Hepatocyte (in vitro differentiated cells): ENCODE data around the gene GUCY2C. TPM values are rescaled to one million over a fixed set of nuclear protein-coding genes. Genes with fewer than 3 reads are reported as not detected.

Source experiments
- DNase-seq: peaks from one replicate; pipeline ENCODE4 v3.0.0-alpha.2; 2016; ENCODE audit warnings: low spot score
- H2AFZ ChIP-seq: fragments of 200-600 bp; sonication (generic); 2 replicates; pipeline ENCODE4 v1.6.0; 2016; ENCODE audit warnings: antibody characterized with exemption, mild to moderate bottlenecking
- H3K27ac ChIP-seq: fragments of 200-600 bp; sonication (generic); 2 replicates; pipeline ENCODE4 v1.5.1; 2016; ENCODE audit warnings: mild to moderate bottlenecking
- H3K27me3 ChIP-seq: fragments of 200-600 bp; sonication (generic); 2 replicates; pipeline ENCODE4 v1.6.1; 2016
- H3K36me3 ChIP-seq: fragments of 200-600 bp; sonication (generic); replicated peaks from 2 replicates; pipeline ENCODE4 v1.5.1; 2016; ENCODE audit warnings: low read depth; ENCODE audit not compliant: insufficient read depth
- H3K4me1 ChIP-seq: fragments of 200-600 bp; sonication (generic); 2 replicates; pipeline ENCODE4 v1.5.1; 2016; ENCODE audit warnings: mild to moderate bottlenecking, moderate library complexity; ENCODE audit not compliant: insufficient read depth
- H3K4me2 ChIP-seq: fragments of 200-600 bp; sonication (generic); 2 replicates; pipeline ENCODE4 v1.6.0; 2016
- H3K4me3 ChIP-seq: fragments of 200-600 bp; sonication (generic); 2 replicates; pipeline ENCODE4 v1.5.1; 2016; ENCODE audit warnings: mild to moderate bottlenecking
- H3K79me2 ChIP-seq: fragments of 200-600 bp; sonication (generic); 2 replicates; pipeline ENCODE4 v1.6.0; 2017; ENCODE audit warnings: mild to moderate bottlenecking
- H3K9me2 ChIP-seq: fragments of 200-600 bp; sonication (generic); replicated peaks from 2 replicates; pipeline ENCODE4 v1.6.0; 2017; ENCODE audit warnings: mild to moderate bottlenecking; ENCODE audit not compliant: insufficient read depth
- H3K9me3 ChIP-seq: fragments of 200-600 bp; sonication (generic); 2 replicates; pipeline ENCODE4 v1.5.1; 2016; ENCODE audit warnings: low read depth, mild to moderate bottlenecking
- H4K20me1 ChIP-seq: fragments of 200-600 bp; sonication (generic); 2 replicates; pipeline ENCODE4 v1.6.0; 2016; ENCODE audit warnings: mild to moderate bottlenecking; ENCODE audit not compliant: insufficient read depth, poor library complexity, severe bottlenecking
- EZH2 ChIP-seq: fragments of 200-600 bp; sonication (generic); IDR thresholded peaks from 2 replicates; pipeline ENCODE4 v1.6.1; 2016; ENCODE audit warnings: antibody characterized with exemption, mild to moderate bottlenecking, borderline replicate concordance
- EZH2phosphoT487 ChIP-seq: fragments of 200-600 bp; sonication (generic); IDR thresholded peaks from one replicate; pipeline ENCODE4 v1.6.1; 2018; ENCODE audit warnings: antibody characterized with exemption, mild to moderate bottlenecking, low read depth, moderate library complexity; ENCODE audit not compliant: unreplicated experiment, severe bottlenecking
- WGBS: methylation state at CpG from one replicate; pipeline ENCODE4 v1.1.6; 2016; ENCODE audit warnings: low lambda C conversion rate; ENCODE audit errors: missing lambda C conversion rate; 5-methylcytosine and 5-hydroxymethylcytosine counted together
- polyA plus RNA-seq: library from polyadenylated mRNA; unstranded; fragments of >200 nt; fragmentation: Nextera tagmentation; extraction: Ambion mirVana; gene quantifications from 2 replicates; pipeline ENCODE4 v1.2.1, GENCODE V29; 2016
- total RNA-seq: library from RNA; depleted of rRNA; stranded (reverse); fragments of >200 nt; gene quantifications from 2 replicates; pipeline ENCODE4 v1.2.3, GENCODE V29; 2014
- TF ChIP-seq, protein P1 (sequence below): fragments of 200-600 bp; sonication (generic); IDR thresholded peaks from 2 replicates; pipeline ENCODE4 v1.5.1; 2016; ENCODE audit warnings: antibody characterized with exemption, mild to moderate bottlenecking; ENCODE audit not compliant: poor library complexity

Gene GUCY2C
- total and polyA plus RNA-seq, 2 experiments from 2014 or later: 26.5 to 47.6 TPM

DNA sequence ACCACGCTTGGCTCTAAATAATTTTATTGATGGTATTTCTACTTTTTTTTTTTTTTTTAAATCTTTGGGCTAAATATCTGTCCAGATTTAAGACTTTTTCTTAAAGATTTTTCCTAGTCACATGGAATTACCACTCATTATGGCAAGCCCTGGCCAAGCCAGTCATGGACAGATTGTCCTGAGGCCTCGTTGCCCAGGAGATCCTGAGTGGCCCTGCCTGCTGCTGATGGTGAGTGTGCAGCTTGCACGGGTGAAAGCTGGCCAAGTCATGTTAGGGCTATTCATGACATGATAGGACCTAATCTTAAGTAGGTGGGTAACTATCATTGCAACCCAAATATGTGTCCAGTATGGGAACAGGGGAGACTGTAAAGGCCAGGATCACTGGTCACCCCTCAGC lies 27.8 kb downstream of the GUCY2C start:
- no peak overlapping the region for H2AFZ ChIP-seq
- H4K20me1 ChIP-seq: no peaks in the 10 kb centered on the region
- H3K27ac ChIP-seq: no peak overlapping the region
- no peak overlapping the region for H3K4me2 ChIP-seq
- no peaks in the 10 kb centered on the region for H3K9me2 ChIP-seq
- H3K27me3 ChIP-seq: no peaks in the 10 kb centered on the region
- no peak overlapping the region for H3K4me3 ChIP-seq
- WGBS: 94% methylated on average over 3 of the region's 3 CpGs
- no peak for DNase-seq
- no peaks in the 10 kb centered on the region for H3K9me3 ChIP-seq
- no peaks in the 10 kb centered on the region for H3K79me2 ChIP-seq
- H3K36me3 ChIP-seq: no peaks in the 10 kb centered on the region
- no peak for TF ChIP-seq EZH2
- no peak for TF ChIP-seq EZH2phosphoT487
- TF ChIP-seq, protein P1, sequence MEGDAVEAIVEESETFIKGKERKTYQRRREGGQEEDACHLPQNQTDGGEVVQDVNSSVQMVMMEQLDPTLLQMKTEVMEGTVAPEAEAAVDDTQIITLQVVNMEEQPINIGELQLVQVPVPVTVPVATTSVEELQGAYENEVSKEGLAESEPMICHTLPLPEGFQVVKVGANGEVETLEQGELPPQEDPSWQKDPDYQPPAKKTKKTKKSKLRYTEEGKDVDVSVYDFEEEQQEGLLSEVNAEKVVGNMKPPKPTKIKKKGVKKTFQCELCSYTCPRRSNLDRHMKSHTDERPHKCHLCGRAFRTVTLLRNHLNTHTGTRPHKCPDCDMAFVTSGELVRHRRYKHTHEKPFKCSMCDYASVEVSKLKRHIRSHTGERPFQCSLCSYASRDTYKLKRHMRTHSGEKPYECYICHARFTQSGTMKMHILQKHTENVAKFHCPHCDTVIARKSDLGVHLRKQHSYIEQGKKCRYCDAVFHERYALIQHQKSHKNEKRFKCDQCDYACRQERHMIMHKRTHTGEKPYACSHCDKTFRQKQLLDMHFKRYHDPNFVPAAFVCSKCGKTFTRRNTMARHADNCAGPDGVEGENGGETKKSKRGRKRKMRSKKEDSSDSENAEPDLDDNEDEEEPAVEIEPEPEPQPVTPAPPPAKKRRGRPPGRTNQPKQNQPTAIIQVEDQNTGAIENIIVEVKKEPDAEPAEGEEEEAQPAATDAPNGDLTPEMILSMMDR: no peak
- H3K4me1 ChIP-seq: no peaks in the 10 kb centered on the region

DNA sequence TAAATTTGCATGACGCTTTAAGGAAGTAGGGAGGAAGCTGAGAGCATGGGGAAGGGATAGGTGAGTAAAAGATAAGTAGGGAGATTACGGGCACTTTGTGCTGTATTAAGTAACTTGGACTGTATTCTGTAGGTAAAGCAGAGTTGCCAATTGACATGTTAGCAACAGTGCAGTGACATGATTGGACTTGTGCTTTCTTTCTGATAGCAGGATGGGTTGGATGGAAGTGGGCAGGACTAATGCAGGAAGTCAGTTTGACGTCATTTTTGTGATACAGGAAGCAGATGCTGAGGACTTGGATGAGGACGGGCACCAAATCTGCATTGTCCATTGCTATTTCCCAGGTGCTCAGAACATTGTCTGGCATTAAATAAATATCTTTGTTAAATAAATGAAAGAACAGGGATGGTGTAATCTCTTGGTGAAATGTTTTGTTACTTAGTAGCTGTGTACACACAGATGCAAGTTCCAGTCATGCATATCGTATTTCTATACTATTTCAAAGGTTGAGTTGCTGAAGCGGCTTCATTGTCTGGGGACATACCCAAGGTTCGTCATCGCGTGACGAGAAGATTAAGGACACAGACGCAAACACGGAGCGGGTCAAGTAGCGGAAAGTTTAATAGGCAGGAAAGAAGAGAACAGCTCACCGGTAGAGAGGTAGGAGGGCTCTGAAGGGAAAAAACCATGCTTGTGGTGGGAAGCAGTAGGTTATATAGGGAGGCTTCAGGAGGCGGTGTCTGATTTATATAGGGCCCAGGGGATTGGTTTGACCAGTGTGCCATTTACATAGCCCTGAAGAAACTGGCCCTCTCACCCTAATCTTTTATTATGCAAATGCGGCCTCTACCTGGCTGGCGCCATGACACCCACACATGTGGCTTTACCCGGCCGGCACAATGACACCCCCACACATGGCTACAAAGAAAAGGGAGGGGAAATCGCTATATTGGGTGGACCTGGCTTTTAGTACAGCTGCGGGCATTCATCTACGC lies 30.7 kb downstream of the GUCY2C start:
- no peaks in the 10 kb centered on the region for H3K79me2 ChIP-seq

DNA sequence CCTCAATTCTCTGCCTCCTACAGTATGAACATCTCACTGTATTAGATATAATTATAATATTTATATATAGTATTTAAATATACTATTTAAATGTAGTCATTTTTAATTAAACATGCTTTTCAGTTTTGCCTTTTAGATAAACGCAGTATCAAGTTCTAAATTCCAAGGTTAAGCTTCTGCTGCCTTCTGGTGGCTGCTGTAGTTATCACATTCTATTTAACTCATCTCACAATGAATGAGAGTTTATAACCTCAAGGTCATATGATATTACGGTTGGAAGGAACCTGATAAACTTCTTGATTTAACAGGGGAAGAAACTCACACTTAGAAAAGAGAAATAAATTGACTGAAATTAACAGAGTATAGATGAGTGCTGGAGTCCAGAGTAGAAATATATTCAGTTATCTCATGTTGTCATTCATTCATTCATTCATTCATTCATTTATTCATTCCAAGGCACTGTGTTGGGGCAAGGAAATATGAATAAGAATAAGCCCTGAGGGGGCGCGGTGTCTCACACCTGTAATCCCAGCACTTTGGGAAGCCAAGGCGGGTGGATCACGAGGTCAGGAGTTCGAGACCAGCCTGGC lies 31.9 kb downstream of the GUCY2C start:
- DNase-seq: peak; percentile 46
- no peaks in the 10 kb centered on the region for H3K9me3 ChIP-seq
- no peak overlapping the region for H3K4me3 ChIP-seq
- H3K9me2 ChIP-seq: no peaks in the 10 kb centered on the region
- no peak for TF ChIP-seq EZH2phosphoT487
- TF ChIP-seq, protein P1: peak; percentile 70
- no peak overlapping the region for H3K4me2 ChIP-seq
- H4K20me1 ChIP-seq: no peaks in the 10 kb centered on the region
- no peak overlapping the region for H2AFZ ChIP-seq
- WGBS: 75% methylated on average over 7 of the region's 7 CpGs
- no peaks in the 10 kb centered on the region for H3K4me1 ChIP-seq
- no peaks in the 10 kb centered on the region for H3K36me3 ChIP-seq
- no peaks in the 10 kb centered on the region for H3K27me3 ChIP-seq
- no peaks in the 10 kb centered on the region for H3K79me2 ChIP-seq
- H3K27ac ChIP-seq: no peak overlapping the region

More for the DNA sequence above, 30.7 kb downstream of the GUCY2C start:
- Histone ChIP-seq H3K4me3 (no peak overlapping the region), H3K27me3 (no peaks in the 10 kb centered on the region), H3K36me3 (no peaks in the 10 kb centered on the region), H4K20me1 (no peaks in the 10 kb centered on the region), H2AFZ (no peak overlapping the region), H3K9me3 (no peaks in the 10 kb centered on the region), H3K4me2 (no peak overlapping the region), H3K27ac (no peak overlapping the region), H3K9me2 (no peaks in the 10 kb centered on the region), H3K4me1 (no peaks in the 10 kb centered on the region)
- DNase-seq: no peak
- TF ChIP-seq EZH2phosphoT487 (no peak), EZH2 (no peak)
- 90% methylated on average over 23 of the region's 23 CpGs for WGBS

DNA sequence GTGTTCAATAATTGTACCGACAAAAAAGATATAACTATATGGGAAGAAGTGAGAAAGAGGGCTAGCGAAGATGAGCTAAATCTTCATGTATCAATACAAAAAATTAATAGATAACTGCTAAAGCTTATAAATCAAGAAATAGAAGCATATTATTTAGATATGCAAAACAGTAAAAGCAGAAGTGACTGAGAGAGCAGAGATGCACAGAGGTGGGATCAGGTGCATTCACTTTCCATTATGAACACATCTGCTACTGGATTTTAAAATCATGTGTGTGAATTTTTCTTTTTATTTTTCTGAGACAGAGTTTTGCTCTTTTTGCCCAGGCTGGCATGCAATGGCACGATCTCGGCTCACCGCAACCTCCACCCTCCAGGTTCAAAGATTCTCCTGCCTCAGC lies 33.4 kb downstream of the GUCY2C start:
- no peak overlapping the region for H3K27ac ChIP-seq
- H3K4me1 ChIP-seq: no peaks in the 10 kb centered on the region
- H3K9me2 ChIP-seq: no peaks in the 10 kb centered on the region
- 99% methylated on average over 5 of the region's 5 CpGs for WGBS
- H3K79me2 ChIP-seq: no peaks in the 10 kb centered on the region
- no peak for TF ChIP-seq EZH2phosphoT487
- TF ChIP-seq EZH2: no peak
- TF ChIP-seq, protein P1: no peak
- no peak overlapping the region for H3K4me3 ChIP-seq
- no peak overlapping the region for H2AFZ ChIP-seq
- H3K36me3 ChIP-seq: no peaks in the 10 kb centered on the region
- no peak overlapping the region for H3K4me2 ChIP-seq
- no peaks in the 10 kb centered on the region for H3K9me3 ChIP-seq
- H4K20me1 ChIP-seq: no peaks in the 10 kb centered on the region
- no peak for DNase-seq
- H3K27me3 ChIP-seq: no peaks in the 10 kb centered on the region
